HG02884 (cell line): Measurements from ENCODE around the gene KLHL22.
"Not testable (repeated sequence)": the region's sequence is repeated elsewhere in the genome, so short reads cannot be mapped to it uniquely, and the experiment has no call there.

Source experiments
- ATAC-seq: cut with Tn5 transposase; IDR thresholded peaks from one replicate; pipeline ENCODE4 v1.9.1; 2021; ENCODE audit warnings: mild to moderate bottlenecking, moderate library complexity; ENCODE audit not compliant: unreplicated experiment

KLHL22 gene

DNA sequence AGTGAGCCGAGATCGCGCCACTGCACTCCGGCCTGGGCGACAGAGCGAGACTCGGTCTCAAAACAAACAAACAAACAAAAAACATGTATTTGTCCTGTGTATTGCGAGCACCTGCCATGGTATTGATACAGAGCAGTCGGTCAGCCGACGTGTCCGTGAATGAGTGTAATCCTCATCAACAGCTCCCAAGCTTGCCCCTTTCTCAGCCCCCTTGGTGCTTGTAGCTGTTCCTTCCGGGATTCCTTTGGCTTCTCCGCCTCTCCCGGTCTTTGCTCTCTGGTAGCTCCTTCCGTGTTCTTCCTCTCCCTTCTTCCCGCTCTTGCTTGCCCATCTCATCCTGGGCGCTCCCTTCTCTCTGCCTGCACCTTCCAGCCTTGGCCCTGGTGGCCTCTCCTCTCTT lies 90.7 kb downstream of the KLHL22 start:
- ATAC-seq, result no peak

DNA sequence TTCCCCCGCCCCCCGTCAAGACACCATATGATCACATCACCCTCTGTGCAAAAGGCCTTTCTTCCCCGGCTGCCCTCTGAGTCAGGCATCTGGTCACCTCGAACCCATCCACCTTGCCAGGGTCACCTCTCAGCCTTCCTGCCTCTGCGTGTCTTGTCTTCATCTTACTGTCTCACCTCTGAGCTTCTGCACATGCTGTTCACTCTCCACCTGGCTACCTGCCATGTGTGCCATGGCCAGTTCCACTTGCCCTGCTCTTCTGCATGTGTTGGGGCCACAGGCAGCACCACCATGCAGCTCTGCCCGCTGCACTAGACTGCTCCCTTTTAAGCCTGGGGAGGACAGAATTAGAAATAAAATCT lies 91.8 kb downstream of the KLHL22 start:
- no peak for ATAC-seq

DNA sequence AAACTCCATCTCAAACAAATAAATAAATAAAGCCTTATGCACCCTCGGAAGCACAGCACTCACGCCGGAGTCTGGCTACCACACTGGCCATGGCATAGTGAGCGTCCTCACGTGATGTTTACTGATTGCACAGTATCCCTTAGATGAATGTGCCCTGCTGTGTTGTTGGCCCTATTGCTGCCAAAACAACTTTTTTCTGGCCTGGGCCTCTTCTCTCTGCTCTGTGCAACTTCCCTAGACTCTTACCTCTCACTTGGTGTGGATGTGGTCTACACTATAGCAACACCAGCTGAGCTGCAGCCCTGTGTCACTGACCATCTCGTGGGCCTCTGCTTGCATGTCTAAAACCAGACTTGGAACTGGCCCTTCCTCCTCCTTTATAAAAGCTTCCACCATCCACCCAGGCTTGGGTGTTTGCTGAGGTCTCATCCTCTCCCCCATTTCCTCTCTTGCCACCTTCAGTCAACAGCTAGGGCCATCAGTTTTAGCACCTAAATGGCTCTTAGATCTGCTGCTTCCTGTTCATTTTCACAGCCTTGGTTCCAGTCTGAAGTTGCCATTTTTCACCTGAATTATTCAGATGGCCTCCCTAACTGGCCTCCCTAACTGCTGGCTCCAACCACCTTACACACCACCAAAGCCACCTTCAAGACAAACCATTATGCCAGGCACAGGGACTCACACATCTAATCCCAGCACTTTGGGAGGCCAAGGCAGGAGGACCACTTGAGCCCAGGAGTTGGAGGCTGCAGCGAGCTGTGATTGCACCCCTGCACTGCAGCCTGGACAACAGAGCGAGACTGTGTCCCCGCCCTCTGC lies 92.4 kb downstream of the KLHL22 start:
- no peak for ATAC-seq

DNA sequence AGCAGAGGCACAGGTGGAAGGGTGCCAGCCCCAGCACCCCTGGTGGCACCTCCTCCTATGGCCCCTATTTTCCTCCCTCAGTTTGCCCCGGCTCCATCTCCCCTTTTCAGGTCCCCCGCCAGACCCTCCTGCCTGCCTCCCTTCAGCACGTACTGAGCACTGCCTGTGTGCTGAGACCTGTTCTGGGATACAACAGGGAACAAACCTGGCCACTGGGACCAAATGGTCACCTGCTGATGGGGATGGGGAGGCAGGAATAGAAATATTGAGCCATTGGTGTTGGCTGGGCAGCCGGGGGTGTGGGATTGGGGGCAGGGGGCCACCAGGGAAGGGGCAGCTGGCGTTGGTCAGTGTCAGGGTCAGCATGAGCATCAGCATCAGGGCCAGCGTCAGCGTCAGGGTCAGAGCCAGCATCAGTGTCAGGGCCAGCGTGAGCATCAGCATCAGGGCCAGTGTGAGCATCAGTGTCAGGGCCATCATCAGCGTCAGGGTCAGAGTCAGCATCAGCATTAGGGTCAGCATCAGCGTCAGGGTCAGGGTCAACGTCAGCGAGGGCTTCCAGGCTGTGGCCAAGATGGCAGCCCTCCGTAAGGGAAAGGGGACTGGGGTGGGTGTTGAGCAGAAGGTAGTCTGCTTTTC lies 94.1 kb downstream of the KLHL22 start:
- ATAC-seq, result no peak

DNA sequence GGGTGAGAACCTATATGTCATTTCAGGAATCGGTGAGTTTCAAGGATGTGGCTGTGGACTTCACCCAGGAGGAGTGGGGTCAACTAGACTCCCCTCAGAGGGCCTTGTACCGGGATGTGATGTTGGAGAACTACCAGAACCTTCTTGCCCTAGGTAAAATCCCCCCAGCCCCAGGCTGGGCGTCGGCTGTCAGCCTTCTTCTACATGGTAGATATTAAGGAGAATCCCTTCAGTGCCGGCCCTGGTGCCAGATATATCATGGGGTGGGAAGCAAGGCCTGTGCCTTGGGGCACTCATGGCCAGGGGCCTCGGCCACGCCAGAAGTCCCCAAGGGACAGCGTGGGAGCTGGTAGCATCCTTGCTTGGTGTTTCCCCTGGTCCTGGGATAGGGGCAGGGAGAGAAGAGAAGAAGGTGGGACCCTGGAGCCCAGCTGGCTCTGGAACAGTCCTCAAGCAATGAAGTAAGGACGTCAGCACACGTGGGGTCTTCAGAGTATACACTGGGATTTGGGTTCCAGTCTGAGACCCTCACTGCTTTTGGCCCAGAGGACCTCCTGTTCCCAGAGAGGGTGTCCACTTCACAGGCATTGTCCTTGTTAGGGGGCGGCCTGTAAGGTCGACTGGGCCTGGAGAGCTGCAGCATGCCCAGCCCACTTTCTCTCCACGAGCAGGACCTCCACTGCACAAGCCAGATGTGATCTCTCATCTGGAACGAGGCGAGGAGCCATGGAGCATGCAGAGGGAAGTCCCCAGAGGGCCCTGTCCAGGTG lies 94.8 kb downstream of the KLHL22 start:
- ATAC-seq, result no peak

DNA sequence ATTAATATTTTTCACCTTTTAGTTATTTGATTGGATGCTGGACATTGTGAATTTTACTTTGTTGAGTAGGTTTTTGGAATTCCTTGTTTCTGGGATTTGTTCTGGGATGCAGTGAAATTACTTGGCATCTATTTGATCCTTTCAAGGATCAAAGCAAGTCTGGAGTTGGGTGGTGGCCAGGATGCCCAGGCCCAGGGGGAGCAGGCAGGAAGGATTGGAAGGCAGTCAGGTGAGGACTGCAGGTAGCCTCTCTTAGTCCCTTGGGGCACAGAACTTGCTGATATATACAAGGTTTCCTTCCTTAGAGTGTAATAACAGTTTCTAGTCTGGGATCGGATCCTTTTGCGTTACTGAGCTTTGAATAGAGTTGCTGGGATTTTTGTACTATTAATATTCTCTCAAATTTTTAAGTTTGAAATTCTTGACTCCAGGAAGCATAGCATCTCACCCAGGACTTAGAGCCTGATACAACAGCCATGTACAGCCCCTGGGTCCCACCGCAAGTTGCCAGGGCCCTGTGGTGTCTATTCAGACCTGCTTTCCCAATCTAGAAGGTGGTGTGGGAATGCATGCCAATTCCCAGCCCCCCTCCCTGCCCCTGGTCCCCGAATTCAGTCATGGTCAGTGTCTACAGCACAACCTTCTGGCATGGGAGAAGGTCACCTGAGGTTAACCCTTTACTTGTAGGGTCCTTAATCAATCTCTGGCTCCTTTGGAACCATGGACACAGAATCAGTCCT lies 95.6 kb downstream of the KLHL22 start:
- no peak for ATAC-seq

DNA sequence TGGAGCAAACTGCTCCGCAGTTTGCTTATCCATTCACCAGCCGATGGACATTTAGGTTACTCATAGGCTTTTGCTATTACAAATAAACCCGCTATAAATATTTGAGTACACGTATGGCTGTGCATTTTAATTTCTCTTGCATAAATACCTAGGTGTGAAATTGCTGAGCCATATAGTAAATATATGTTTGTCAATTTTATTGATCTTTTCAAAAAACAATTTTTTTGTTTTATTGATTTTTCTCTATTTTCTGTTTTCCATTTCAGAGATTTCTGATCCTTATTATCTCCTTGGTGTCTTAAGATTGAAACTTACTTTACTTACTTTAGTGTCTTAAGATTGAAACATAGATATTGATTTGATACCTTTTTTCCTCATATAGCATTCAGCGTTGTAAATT lies 97.2 kb downstream of the KLHL22 start:
- no peak for ATAC-seq

DNA sequence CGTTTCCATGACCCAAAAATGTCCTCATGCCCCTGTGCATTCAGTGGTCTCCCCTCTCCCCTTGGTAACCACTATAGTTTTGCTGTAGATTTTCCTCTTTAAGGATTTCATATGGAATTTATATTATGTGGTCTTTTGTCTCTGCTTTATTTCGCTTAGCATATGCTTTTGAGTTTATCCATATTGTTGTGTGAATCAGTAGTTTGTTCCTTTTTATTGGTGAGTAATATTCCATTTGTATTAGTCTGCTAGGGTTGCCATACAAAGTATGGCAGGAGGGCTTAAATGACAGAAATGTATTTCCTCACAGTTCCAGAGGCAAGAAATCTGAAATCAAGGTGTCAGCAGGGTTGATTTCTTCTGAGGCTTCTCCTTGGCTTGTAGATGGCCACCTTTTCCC lies 98.1 kb downstream of the KLHL22 start:
- no peak for ATAC-seq

DNA sequence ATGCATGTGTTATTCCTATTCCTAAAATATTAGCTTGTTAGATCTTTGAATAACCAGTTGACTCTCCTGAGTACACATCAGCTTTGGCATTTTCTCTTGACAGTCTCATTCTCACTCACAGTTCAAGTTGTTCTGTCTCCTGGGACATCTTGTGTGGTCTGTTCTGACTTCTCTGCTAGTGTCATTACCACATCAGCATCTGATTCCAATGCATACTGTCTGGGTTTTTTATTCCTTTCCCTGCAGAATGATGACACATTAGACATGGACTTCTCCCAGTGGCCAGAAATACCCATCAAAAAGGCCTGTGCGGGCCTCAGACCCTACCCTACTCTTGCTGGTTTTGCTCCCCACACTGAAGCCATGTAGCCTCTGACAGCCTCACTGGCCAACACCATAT lies 99.0 kb downstream of the KLHL22 start:
- ATAC-seq, result no peak

DNA sequence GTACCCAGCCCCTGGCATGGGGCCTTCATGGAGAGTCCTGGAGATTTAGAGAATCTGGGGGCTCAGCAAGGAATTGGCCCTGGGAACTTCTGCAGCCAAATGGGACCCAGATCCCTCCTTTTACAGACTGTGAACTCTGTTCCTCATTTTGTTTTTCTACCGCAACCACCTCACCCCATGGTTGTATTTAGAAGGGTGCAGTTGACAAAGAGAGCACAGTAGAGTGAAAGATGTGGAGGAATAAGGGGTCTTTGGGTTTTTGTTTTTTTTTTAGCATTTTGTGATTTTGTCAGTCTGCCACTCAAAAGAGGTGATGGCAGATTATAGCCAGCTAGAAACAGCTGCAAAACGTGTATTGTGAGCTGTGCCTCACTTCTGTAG lies 99.7 kb downstream of the KLHL22 start:
- no peak for ATAC-seq

DNA sequence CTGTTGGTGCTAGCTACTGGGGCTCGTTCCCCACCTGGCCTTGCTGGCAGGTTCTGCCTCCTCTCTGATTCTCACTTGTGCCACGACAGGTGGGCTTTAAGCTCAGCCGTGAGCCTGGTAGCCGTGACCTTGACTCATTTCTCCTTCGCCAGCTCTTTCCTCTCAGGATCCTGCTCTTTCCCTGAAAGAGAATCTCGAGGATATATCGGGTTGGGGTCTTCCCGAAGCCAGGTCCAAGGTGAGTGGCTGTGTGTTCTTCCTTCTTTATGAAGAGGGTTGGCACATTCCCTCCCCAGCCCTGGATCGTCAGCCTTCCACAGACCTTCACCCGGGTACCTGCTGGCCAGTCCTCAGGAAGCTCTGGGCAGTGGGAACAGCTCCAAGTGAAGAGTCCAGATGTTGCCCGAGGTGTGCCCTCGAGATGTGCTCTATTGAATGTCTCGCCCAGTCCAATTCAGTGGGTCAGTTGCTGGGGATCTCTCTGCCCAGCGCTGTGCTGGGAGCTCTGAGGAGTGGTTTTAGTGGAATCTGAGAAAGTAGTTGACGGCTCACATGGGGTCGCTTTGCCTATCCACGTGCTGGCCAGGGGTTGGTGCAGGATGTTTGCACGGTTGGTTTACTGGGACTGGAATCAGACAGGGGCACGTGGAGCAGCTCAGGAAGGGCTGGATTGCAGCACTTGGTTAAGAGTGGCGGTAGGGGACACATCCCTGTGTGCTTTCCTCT lies 100.3 kb downstream of the KLHL22 start:
- ATAC-seq, result no peak

DNA sequence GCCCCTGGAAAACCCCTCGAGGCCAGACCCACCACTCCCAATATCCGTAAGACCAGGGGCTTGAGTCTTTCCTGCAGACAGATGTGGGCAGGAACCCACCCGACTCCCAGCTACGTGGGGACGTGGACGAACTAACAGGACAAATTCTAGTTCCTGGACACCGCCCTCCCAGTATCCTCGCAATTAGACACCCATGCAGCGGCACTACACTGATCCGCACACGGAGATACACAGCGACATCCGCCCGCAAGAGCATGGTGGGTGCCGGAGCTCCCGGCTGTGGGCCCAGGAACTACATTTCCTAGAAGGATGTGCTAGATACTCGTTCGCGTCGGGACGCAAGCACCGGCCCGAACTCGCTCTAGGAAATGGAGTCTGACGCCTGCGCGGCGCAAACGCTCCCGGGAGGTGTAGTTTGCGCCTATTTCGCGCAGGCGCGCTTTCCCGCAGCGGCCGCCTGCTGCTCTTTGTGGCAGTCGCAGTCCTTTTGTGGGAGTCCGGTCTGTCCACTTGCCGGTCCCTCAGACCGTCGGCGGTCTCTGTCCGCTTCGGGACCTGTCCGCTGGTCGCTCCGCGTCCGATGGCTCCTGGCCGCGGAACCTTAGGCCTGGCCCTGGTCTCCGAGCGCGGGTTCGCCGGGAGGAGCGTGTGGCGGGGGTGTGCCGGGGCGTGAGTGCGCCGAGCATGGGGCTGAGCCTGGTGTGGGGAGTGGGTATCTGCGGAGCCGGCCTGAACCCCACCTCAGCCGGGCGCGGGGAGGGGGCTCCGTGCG lies 101.7 kb downstream of the KLHL22 start, which contains the start of gene ZNF74:
TSS of gene ZNF74 (plus strand) at position 447 of the 772 bp plus-strand sequence. CDS start 478 bp downstream, outside the sequence.
- ATAC-seq, result peak; percentile 55

DNA sequence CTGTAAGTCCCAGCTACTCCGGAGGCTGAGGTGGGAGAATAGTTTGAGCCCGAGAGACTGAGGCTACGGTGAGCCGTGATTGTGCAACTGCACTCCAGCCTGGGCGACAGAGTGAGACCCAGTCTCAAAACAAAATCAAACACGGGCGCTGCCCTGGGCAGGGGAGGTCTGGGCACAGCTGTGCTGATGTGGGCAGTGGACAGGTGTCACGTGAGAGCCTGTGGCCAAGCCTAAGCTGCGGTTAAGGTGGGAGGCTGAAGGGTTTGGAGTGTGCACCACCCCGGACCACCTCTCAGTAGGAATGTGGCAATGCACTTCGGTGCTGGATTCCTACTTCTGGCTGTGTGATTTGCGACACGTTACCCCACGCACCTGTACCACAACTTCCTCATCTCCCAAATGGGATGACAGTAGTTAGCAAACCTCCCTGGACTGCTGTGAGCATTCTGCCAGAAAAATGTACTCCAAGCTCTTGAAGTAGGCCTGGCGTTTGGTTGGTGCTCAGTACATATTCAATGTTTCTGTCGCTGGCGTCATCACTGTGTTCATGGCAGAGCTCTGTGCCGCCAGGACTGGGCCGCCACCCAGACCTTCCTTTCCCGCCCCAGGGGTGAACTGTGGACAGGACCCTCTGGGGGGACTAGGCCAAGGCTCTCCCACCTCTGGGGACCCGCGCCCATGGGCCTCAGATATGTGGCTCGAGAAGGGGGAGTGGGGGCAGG lies 102.5 kb downstream of the KLHL22 start:
- no peak for ATAC-seq

DNA sequence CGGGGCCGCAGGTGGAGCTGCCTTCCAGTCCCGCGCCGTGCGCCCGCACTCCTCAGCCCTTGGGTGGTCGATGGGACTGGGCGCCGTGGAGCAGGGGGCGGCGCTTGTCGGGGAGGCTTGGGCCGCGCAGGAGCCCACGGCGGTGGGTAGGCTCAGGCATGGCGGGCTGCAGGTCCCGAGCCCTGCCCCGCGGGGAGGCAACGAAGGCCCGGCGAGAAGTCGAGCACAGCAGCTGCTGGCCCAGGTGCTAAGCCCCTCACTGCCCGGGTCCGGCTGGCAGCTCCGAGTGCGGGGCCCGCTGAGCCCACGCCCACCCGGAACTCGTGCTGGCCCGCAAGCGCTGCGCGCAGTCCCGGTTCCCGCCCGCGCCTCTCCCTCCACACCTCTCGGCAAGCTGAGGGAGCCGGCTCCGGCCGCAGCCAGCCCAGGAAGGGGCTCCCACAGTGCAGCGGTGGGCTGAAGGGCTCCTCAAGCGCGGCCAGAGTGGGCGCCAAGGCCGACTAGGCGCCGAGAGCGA lies 103.2 kb downstream of the KLHL22 start:
- not testable (repeated sequence) for ATAC-seq
